H1 (cell line): ENCODE data around the gene PFDN4. TPM values are rescaled to one million over a fixed set of nuclear protein-coding genes. Genes with fewer than 3 reads are reported as not detected.

Experiments
- CTCF ChIA-PET: fragments of 300-600 bp; sonication (Branson Sonifier 250); formaldehyde crosslinking; loops from one replicate; lab custom pipeline; 2021; ENCODE audit not compliant: partially characterized antibody; lab: Charles Lee
- POLR2A ChIA-PET: fragments of 300-600 bp; sonication (Branson Sonifier 250); formaldehyde crosslinking; loops from one replicate; lab custom pipeline; 2021; ENCODE audit warnings: inconsistent platforms; ENCODE audit not compliant: partially characterized antibody; lab: Charles Lee
- DNase-seq, 2 experiments: peaks; one replicate each; pipeline versions ENCODE4 v3.0.0 to v3.0.0-alpha.2; 2010 to 2022; ENCODE audit warnings: low spot score in 2 of 2, low read depth in 1 of 2, mixed read lengths in 1 of 2
- FAIRE-seq: peaks from 2 replicates; lab custom pipeline; 2011; peaks lifted over from hg19 to GRCh38; lab: Jason Lieb, UNC
- H2AFZ ChIP-seq: 2 replicates; pipeline ENCODE4 v1.8.1; 2012; ENCODE audit warnings: low read length, inconsistent platforms
- H2AK5ac ChIP-seq: 2 replicates; pipeline ENCODE4 v1.6.1; 2013; ENCODE audit warnings: low read depth, low read length
- H2BK120ac ChIP-seq: replicated peaks from 2 replicates; pipeline ENCODE3; 2013; ENCODE audit warnings: low read depth, low read length, inconsistent platforms
- H2BK12ac ChIP-seq: 2 replicates; pipeline ENCODE4 v1.6.1; 2013; ENCODE audit warnings: low read depth, low read length
- H2BK15ac ChIP-seq: 2 replicates; pipeline ENCODE4 v1.6.1; 2013; ENCODE audit warnings: low read length
- H2BK20ac ChIP-seq: 2 replicates; pipeline ENCODE4 v1.6.1; 2013; ENCODE audit warnings: low read length
- H2BK5ac ChIP-seq: 2 replicates; pipeline ENCODE4 v1.6.1; 2013; ENCODE audit warnings: low read depth, low read length
- H3K14ac ChIP-seq: 2 replicates; pipeline ENCODE4 v1.6.1; 2013; ENCODE audit warnings: inconsistent platforms; ENCODE audit not compliant: insufficient read length
- H3K18ac ChIP-seq: 2 replicates; pipeline ENCODE4 v1.6.1; 2013; ENCODE audit warnings: low read length; ENCODE audit errors: extremely low read depth
- H3K23ac ChIP-seq: 2 replicates; pipeline ENCODE4 v1.6.1; 2013; ENCODE audit warnings: inconsistent platforms; ENCODE audit not compliant: insufficient read length
- H3K23me2 ChIP-seq: 2 replicates; pipeline ENCODE4 v1.6.1; 2013; ENCODE audit warnings: low read depth, low read length
- H3K27ac ChIP-seq: 2 replicates; pipeline ENCODE4 v1.6.1; 2011; ENCODE audit warnings: low read depth, low read length, inconsistent platforms
- H3K27me3 ChIP-seq, 4 experiments: replicated peaks in 1 of 4; 1 replicate in 1 of 4; 2 replicates in 3 of 4; pipeline versions ENCODE4 v1.6.1 to v1.8.1; 2011 to 2013; ENCODE audit warnings: low read length in 3 of 4, mild to moderate bottlenecking in 3 of 4, inconsistent platforms in 2 of 4, mixed read lengths in 2 of 4, moderate library complexity in 1 of 4; ENCODE audit not compliant: control insufficient read depth in 3 of 4, insufficient read depth in 3 of 4; ENCODE audit errors: extremely low read depth in 1 of 4
- H3K36me3 ChIP-seq, 4 experiments: 2 replicates each; pipeline versions ENCODE4 v1.6.1 to v1.8.1; 2011 to 2013; ENCODE audit warnings: mild to moderate bottlenecking in 4 of 4, low read length in 3 of 4, moderate library complexity in 2 of 4, control low read depth in 1 of 4, inconsistent platforms in 1 of 4; ENCODE audit not compliant: insufficient read depth in 4 of 4, control insufficient read depth in 2 of 4
- H3K4ac ChIP-seq: replicated peaks from 2 replicates; pipeline ENCODE3; 2013; ENCODE audit warnings: low read length, low read depth, mixed read lengths, inconsistent platforms; ENCODE audit not compliant: insufficient read length
- H3K4me1 ChIP-seq, 4 experiments: replicated peaks in 1 of 4; 1 replicate in 1 of 4; 2 replicates in 3 of 4; pipeline versions ENCODE4 v1.6.1 to v1.8.1; 2011 to 2013; ENCODE audit warnings: low read length in 3 of 4, inconsistent platforms in 2 of 4, mixed read lengths in 1 of 4; ENCODE audit not compliant: insufficient read depth in 4 of 4, control insufficient read depth in 3 of 4
- H3K4me2 ChIP-seq, 2 experiments: 2 replicates each; pipeline versions ENCODE4 v1.6.1 to v1.8.1; 2011 to 2013; ENCODE audit warnings: low read depth in 2 of 2, low read length in 2 of 2, control low read depth in 1 of 2, inconsistent platforms in 1 of 2, mild to moderate bottlenecking in 1 of 2; ENCODE audit not compliant: insufficient read depth in 1 of 2
- H3K4me3 ChIP-seq, 4 experiments: fragments of 200-600, 300-600 bp in 1 of 4; sonication (generic), shearing (Covaris generic), sonication (Bioruptor Twin) in 1 of 4; 2 replicates each; pipeline versions ENCODE4 v1.5.1 to v1.8.1; 2011 to 2016; ENCODE audit warnings: low read length in 4 of 4, low read depth in 3 of 4, control low read depth in 2 of 4, inconsistent platforms in 2 of 4, mild to moderate bottlenecking in 2 of 4, mixed read lengths in 1 of 4, moderate library complexity in 1 of 4; ENCODE audit not compliant: insufficient read depth in 2 of 4; ENCODE audit errors: extremely low read depth in 1 of 4
- H3K56ac ChIP-seq: replicated peaks from 2 replicates; pipeline ENCODE3; 2013; ENCODE audit warnings: low read depth, mild to moderate bottlenecking, mixed read lengths, low read length, inconsistent platforms; ENCODE audit not compliant: insufficient read length
- H3K79me1 ChIP-seq: 2 replicates; pipeline ENCODE4 v1.6.1; 2013; ENCODE audit warnings: low read depth, low read length, control low read depth
- H3K79me2 ChIP-seq, 2 experiments: 2 replicates each; pipeline versions ENCODE4 v1.6.1 to v1.8.1; 2012 to 2013; ENCODE audit warnings: low read length in 2 of 2, mild to moderate bottlenecking in 2 of 2, inconsistent platforms in 1 of 2; ENCODE audit not compliant: insufficient read depth in 2 of 2, control insufficient read depth in 1 of 2
- H3K9ac ChIP-seq, 4 experiments: replicated peaks in 1 of 4; 1 replicate in 1 of 4; 2 replicates in 3 of 4; pipeline versions ENCODE4 v1.6.1 to v1.8.1; 2011 to 2013; ENCODE audit warnings: low read depth in 3 of 4, low read length in 3 of 4, control low read depth in 2 of 4, mild to moderate bottlenecking in 2 of 4, moderate library complexity in 2 of 4, inconsistent platforms in 1 of 4; ENCODE audit errors: extremely low read depth in 1 of 4
- H3K9me3 ChIP-seq, 2 experiments: 2 replicates each; pipeline versions ENCODE4 v1.6.1 to v1.8.1; 2012 to 2013; ENCODE audit warnings: mild to moderate bottlenecking in 2 of 2, moderate library complexity in 2 of 2, control low read depth in 1 of 2, inconsistent platforms in 1 of 2, low read depth in 1 of 2, low read length in 1 of 2, mixed read lengths in 1 of 2; ENCODE audit not compliant: insufficient read depth in 2 of 2
- H4K20me1 ChIP-seq, 2 experiments: replicated peaks in 1 of 2; 2 replicates each; pipeline versions ENCODE3 to v1.8.1; 2011 to 2013; ENCODE audit warnings: inconsistent platforms in 2 of 2, low read length in 2 of 2, mild to moderate bottlenecking in 1 of 2; ENCODE audit not compliant: insufficient read depth in 2 of 2, control insufficient read depth in 1 of 2
- H4K5ac ChIP-seq: 2 replicates; pipeline ENCODE4 v1.6.1; 2013; ENCODE audit warnings: low read length, low read depth, mixed read lengths, inconsistent platforms; ENCODE audit not compliant: insufficient read length
- H4K8ac ChIP-seq: 2 replicates; pipeline ENCODE4 v1.8.0; 2013; ENCODE audit warnings: mild to moderate bottlenecking, moderate library complexity, low read length, inconsistent platforms; ENCODE audit not compliant: insufficient read depth; ENCODE audit errors: extremely low read depth
- H4K91ac ChIP-seq: replicated peaks from 2 replicates; pipeline ENCODE3; 2013; ENCODE audit warnings: low read length, mixed read lengths, inconsistent platforms; ENCODE audit not compliant: insufficient read length
- ASH2L ChIP-seq: fragments of 200-600, 300-600 bp; sonication (generic); IDR thresholded peaks from one replicate; pipeline ENCODE4 v1.7.1; 2017; ENCODE audit warnings: low read length
- ATF3 ChIP-seq: IDR thresholded peaks from 2 replicates; pipeline ENCODE4 v1.6.1; 2011; ENCODE audit warnings: low read depth, mild to moderate bottlenecking, low read length; ENCODE audit not compliant: insufficient read depth
- RNF2 ChIP-seq: fragments of 200-900, 300-1000 bp; sonication (generic); IDR thresholded peaks from 2 replicates; pipeline ENCODE4 v1.7.1; 2016; ENCODE audit warnings: borderline replicate concordance, low read depth, mild to moderate bottlenecking, antibody characterized with exemption, low read length; ENCODE audit not compliant: poor library complexity, severe bottlenecking; ENCODE audit errors: missing control alignments
- WGBS, 2 experiments: shearing (Covaris generic) in 1 of 2; methylation state at CpG; one replicate each; pipeline versions ENCODE4 v1.1.6 to v1.1.7; 2013 to 2015; ENCODE audit warnings: low lambda C conversion rate in 2 of 2, mixed read lengths in 2 of 2, inconsistent platforms in 1 of 2, low coverage in 1 of 2, missing lambda C conversion rate in 1 of 2; ENCODE audit not compliant: insufficient replicate concordance in 2 of 2, insufficient coverage in 1 of 2, insufficient read length in 1 of 2; ENCODE audit errors: extremely low coverage in 1 of 2, missing lambda C conversion rate in 1 of 2; 5-methylcytosine and 5-hydroxymethylcytosine counted together
- polyA plus RNA-seq, 7 experiments: library from polyadenylated mRNA; depleted of rRNA in 3 of 7; stranded (reverse) in 5 of 7; unstranded in 2 of 7; fragments of >200 nt in 5 of 7; fragments of 200-250 nt in 2 of 7; gene quantifications; 1 replicate in 5 of 7; 2 replicates in 1 of 7; 4 replicates in 1 of 7; pipeline versions ENCODE4 v1.2.1 to v1.2.3, GENCODE V29; 2011 to 2013; ENCODE audit warnings: missing spikeins in 2 of 7, mixed read lengths in 2 of 7
- total RNA-seq: library from RNA; stranded (reverse); fragmentation: NEBNext Ultra II Directional; extraction: Animal tissue kit (Norgen Biotek cat#: 25700); gene quantifications from 2 replicates; pipeline ENCODE4 v1.2.1, GENCODE V29; 2021

Gene PFDN4
- total and polyA plus RNA-seq, 2 of the 8 experiments (the other 6 are each of a cell fraction or from before 2014, with no cell fraction given), result 41.9 to 96.8 TPM

- WGBS, 2 experiments, result 83% methylated on average over 4 of the region's 4 CpGs; no CpG with 5 or more reads in 1 of the 2 experiments
- H3K14ac ChIP-seq, result no peak overlapping the region
- H3K79me2 ChIP-seq, result no peaks in the 10 kb centered on the region
- H4K8ac ChIP-seq, result no peak overlapping the region
- H3K18ac ChIP-seq, result no peak overlapping the region
- POLR2A ChIA-PET, result interaction anchor here (1.3 kb wide), 1 partner anchor 59 kb away, joined by 5 read pairs; the partner anchor contains the start of gene PFDN4
- H3K27me3 ChIP-seq, result no peaks in the 10 kb centered on the region
- no peak overlapping the region for H3K4ac ChIP-seq
- no peak overlapping the region for H2BK120ac ChIP-seq
- FAIRE-seq, result no peak
- no peak overlapping the region for H4K5ac ChIP-seq
- no peak overlapping the region for H3K27ac ChIP-seq
- CTCF ChIA-PET, result no interaction called here
- no peaks in the 10 kb centered on the region for H4K20me1 ChIP-seq
- H3K23ac ChIP-seq, result no peak overlapping the region
- H2BK20ac ChIP-seq, result no peak overlapping the region
- no peak overlapping the region for H2BK15ac ChIP-seq
- H3K79me1 ChIP-seq, result no peaks in the 10 kb centered on the region
- H2AFZ ChIP-seq, result no peak overlapping the region
- no peak overlapping the region for H3K56ac ChIP-seq
- H3K4me3 ChIP-seq, result peak overlapping the region in 1 of 4 experiments; percentile 7; a peak in 2 of 8 replicates
- H3K9me3 ChIP-seq, result no peaks in the 10 kb centered on the region
- 0 out of 4 replicates have a peak overlapping the region, but pooled peaks of 1 of the 2 experiments have one; percentile 5 for H3K4me2 ChIP-seq
- H4K91ac ChIP-seq, result no peak overlapping the region
- peak in 1 of 2 experiments; percentile 15 for DNase-seq
- no peaks in the 10 kb centered on the region for H3K23me2 ChIP-seq
- H2BK12ac ChIP-seq, result no peak overlapping the region
- no peaks in the 10 kb centered on the region for H3K36me3 ChIP-seq
- H3K9ac ChIP-seq, result peak overlapping the region in 1 of 4 experiments; percentile 14; a peak in 1 of 7 replicates
- no peak overlapping the region for H2AK5ac ChIP-seq
- no peak overlapping the region for H2BK5ac ChIP-seq
- H3K4me1 ChIP-seq, result peaks cover 4 to 17% (median 10%) of the 10 kb centered on the region in 4 experiments; a peak in 6 of 7 replicates
- TF ChIP-seq ATF3, result no peak
- TF ChIP-seq ASH2L, result peak; percentile 36
- no peak for TF ChIP-seq RNF2
Measured at GRCh38 chr20:54267483-54268003, 59.7 kb downstream of the PFDN4 start.
